Measurements from ENCODE around the gene SERP2.

- no peak for TF ChIP-seq CTCF (IDR thresholded peaks at IDR 0.05; ENCODE audit: insufficient read depth, low read depth, low read length)
- no peak for TF ChIP-seq EZH2 (IDR thresholded peaks at IDR 0.05; ENCODE audit: insufficient read depth, low read length)
These were observed 11.8 kb downstream of the SERP2 start for GRCh38 chr13:44385401-44385800.
